ENCODE data around the gene SLC27A6. TPM values are rescaled to one million over a fixed set of nuclear protein-coding genes. Genes with fewer than 3 reads are reported as not detected.

Gene SLC27A6
- total RNA-seq, 1 donor from 2014 or later, result not detected

- Histone ChIP-seq H3K4me1 (no peaks in the 10 kb centered on the region), H3K4me3 (no peak overlapping the region), H3K27me3 (no peaks in the 10 kb centered on the region), H3K36me3 (no peaks in the 10 kb centered on the region), H3K27ac (no peak overlapping the region), H3K9me3 (no peaks in the 10 kb centered on the region)
- ATAC-seq (no peak), DNase-seq (no peak)
- TF ChIP-seq CTCF (IDR thresholded peaks at IDR 0.05), result no peak
- intact Hi-C loops (cut with DNase I), result no loop called here
Observed at GRCh38 chr5:129074903-129075302, 109.6 kb downstream of the SLC27A6 start.

GRCh38 chr5:129077433-129078075, 112.3 kb downstream of the SLC27A6 start:
- no peaks in the 10 kb centered on the region for H3K4me1 ChIP-seq
- DNase-seq (no peak), ATAC-seq (no peak)
- H3K27ac ChIP-seq, result no peak overlapping the region
- H3K36me3 ChIP-seq, result no peaks in the 10 kb centered on the region
- H3K27me3 ChIP-seq, result no peaks in the 10 kb centered on the region
- no peak for TF ChIP-seq CTCF (IDR thresholded peaks at IDR 0.05)
- intact Hi-C loops (cut with DNase I), result no loop called here
- no peaks in the 10 kb centered on the region for H3K9me3 ChIP-seq
- H3K4me3 ChIP-seq, result no peak overlapping the region

GRCh38 chr5:129078247-129078646, 113.0 kb downstream of the SLC27A6 start:
- no peaks in the 10 kb centered on the region for H3K27me3 ChIP-seq
- H3K4me1 ChIP-seq, result no peaks in the 10 kb centered on the region
- H3K9me3 ChIP-seq, result no peaks in the 10 kb centered on the region
- ATAC-seq (no peak), DNase-seq (no peak)
- no peak overlapping the region for H3K4me3 ChIP-seq
- intact Hi-C loops (cut with DNase I), result no loop called here
- H3K36me3 ChIP-seq, result no peaks in the 10 kb centered on the region
- H3K27ac ChIP-seq, result no peak overlapping the region
- TF ChIP-seq CTCF (IDR thresholded peaks at IDR 0.05), result no peak

DNA sequence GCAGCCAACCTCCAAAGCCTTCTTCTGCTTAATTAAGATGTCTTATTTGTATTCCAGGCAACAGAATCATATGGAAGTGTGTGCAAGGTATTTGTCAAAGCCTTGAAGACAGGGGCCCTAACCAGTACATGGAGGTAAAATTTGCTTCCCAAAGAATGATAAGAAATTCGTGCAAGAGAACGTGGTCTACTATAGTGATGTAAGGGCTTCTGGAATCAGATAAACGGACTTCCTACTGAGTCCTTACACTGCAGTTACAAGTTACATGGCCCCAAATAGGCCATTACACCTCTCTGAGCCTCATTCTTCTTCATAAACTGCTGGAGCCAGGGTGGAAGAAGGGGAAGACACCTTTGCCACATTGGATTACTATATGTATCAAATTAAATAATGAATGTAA, 113.4 kb downstream of the SLC27A6 start:
- H3K9me3 ChIP-seq, result no peaks in the 10 kb centered on the region
- no peak for DNase-seq
- H3K4me1 ChIP-seq, result no peaks in the 10 kb centered on the region
- no peak for ATAC-seq
- no peaks in the 10 kb centered on the region for H3K27me3 ChIP-seq
- no peaks in the 10 kb centered on the region for H3K36me3 ChIP-seq
- H3K4me3 ChIP-seq, result no peak overlapping the region
- TF ChIP-seq CTCF (IDR thresholded peaks at IDR 0.05), result no peak
- H3K27ac ChIP-seq, result no peak overlapping the region
- intact Hi-C loops (cut with DNase I), result no loop called here

GRCh38 chr5:129079496-129079895, 114.2 kb downstream of the SLC27A6 start:
- no peak overlapping the region for H3K27ac ChIP-seq
- no peak overlapping the region for H3K4me3 ChIP-seq
- DNase-seq (no peak), ATAC-seq (no peak)
- H3K9me3 ChIP-seq, result no peaks in the 10 kb centered on the region
- TF ChIP-seq CTCF (IDR thresholded peaks at IDR 0.05), result no peak
- intact Hi-C loops (cut with DNase I), result no loop called here
- no peaks in the 10 kb centered on the region for H3K36me3 ChIP-seq
- no peaks in the 10 kb centered on the region for H3K27me3 ChIP-seq
- no peaks in the 10 kb centered on the region for H3K4me1 ChIP-seq

DNA sequence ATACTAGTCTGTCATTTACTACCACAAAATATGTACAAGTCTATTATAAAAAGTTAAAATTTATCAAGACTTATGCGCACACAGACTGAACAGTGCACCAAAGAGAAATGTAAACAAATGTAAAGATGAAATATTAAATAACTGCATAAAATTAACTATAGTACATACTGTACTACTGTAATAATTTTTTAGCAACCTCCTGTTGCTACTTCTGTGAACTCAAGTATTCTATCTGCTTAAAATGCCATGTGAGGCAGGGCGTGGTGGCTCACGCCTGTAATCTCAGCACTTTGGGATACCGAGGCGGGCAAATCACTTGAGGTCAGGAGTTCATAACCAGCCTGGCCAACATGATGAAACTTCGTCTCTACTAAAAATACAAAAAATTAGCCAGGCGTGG, 115.5 kb downstream of the SLC27A6 start:
- no peak for ATAC-seq

More for the DNA sequence above, 115.5 kb downstream of the SLC27A6 start:
- no peak overlapping the region for H3K4me3 ChIP-seq
- intact Hi-C loops (cut with DNase I), result no loop called here
- no peaks in the 10 kb centered on the region for H3K36me3 ChIP-seq
- H3K27me3 ChIP-seq, result no peaks in the 10 kb centered on the region
- no peak overlapping the region for H3K27ac ChIP-seq
- no peak for DNase-seq
- no peaks in the 10 kb centered on the region for H3K9me3 ChIP-seq
- no peaks in the 10 kb centered on the region for H3K4me1 ChIP-seq
- no peak for TF ChIP-seq CTCF (IDR thresholded peaks at IDR 0.05)

Measured in upper lobe of right lung (tissue), 1 donor.